Gastrocnemius medialis (tissue), 4 donors: ENCODE data around the gene WNT16.

Experiments used
- CTCF ChIP-seq, 5 experiments: fragments of 450-650 bp in 3 of 5; fragments of 200-600 bp in 2 of 5; sonication (generic) in 2 of 5; IDR thresholded peaks in 4 of 5; conservative IDR thresholded peaks in 1 of 5; 1 replicate in 4 of 5; 2 replicates in 1 of 5; pipeline ENCODE4 v1.5.1; 2016 to 2019; ENCODE audit warnings: antibody characterized with exemption in 5 of 5, mild to moderate bottlenecking in 3 of 5, moderate library complexity in 3 of 5
- POLR2A ChIP-seq, 2 donors: fragments of 450-650 bp; IDR thresholded peaks; one replicate each; pipeline ENCODE4 v1.6.1; 2017; ENCODE audit warnings: antibody characterized with exemption in 2 of 2, mild to moderate bottlenecking in 2 of 2, moderate library complexity in 2 of 2

GRCh38 chr7:121288894-121289293 lies 39.9 kb upstream of the WNT16 start:
- no peak for TF ChIP-seq CTCF (IDR thresholded peaks at IDR 0.05 in 4 of 5, conservative IDR thresholded peaks at IDR 0.05 in 1 of 5)
- TF ChIP-seq POLR2A (IDR thresholded peaks at IDR 0.05): no peak
